Common myeloid progenitor, CD34-positive (primary cell): ENCODE data around the gene S100A4.

Experiments used
- CTCF ChIA-PET: fragments of 350-600 bp; sonication (Branson Sonifier 250); formaldehyde crosslinking; loops from one replicate; lab custom pipeline; 2021; ENCODE audit warnings: antibody characterized with exemption; lab: Charles Lee
- POLR2A ChIA-PET: fragments of 350-600 bp; sonication (Branson Sonifier 250); formaldehyde crosslinking; loops from one replicate; lab custom pipeline; 2021; ENCODE audit warnings: antibody characterized with exemption; lab: Charles Lee
- DNase-seq, 3 donors: peaks; one replicate each; pipeline versions ENCODE4 v3.0.0 to v3.0.0-alpha.2; 2013
- H3K27ac ChIP-seq, 2 experiments: 1 replicate in 1 of 2; 2 replicates in 1 of 2; pipeline ENCODE4 v1.7.0; 2013; ENCODE audit warnings: inconsistent platforms in 2 of 2, low read length in 2 of 2, mild to moderate bottlenecking in 2 of 2, low read depth in 1 of 2, moderate library complexity in 1 of 2; ENCODE audit not compliant: severe bottlenecking in 2 of 2, insufficient read depth in 1 of 2, poor library complexity in 1 of 2
- H3K27me3 ChIP-seq, 5 experiments: replicated peaks in 2 of 5; 1 replicate in 3 of 5; 2 replicates in 2 of 5; pipeline versions ENCODE4 v1.6.1 to v1.7.0; 2013; ENCODE audit warnings: low read length in 4 of 5, mild to moderate bottlenecking in 2 of 5, moderate library complexity in 2 of 5, inconsistent platforms in 1 of 5; ENCODE audit not compliant: insufficient read depth in 5 of 5, control insufficient read depth in 4 of 5
- H3K36me3 ChIP-seq, 4 experiments: 1 replicate in 2 of 4; 2 replicates in 2 of 4; pipeline versions ENCODE4 v1.6.1 to v1.7.0; 2013; ENCODE audit warnings: low read length in 3 of 4, control low read depth in 1 of 4, mild to moderate bottlenecking in 1 of 4; ENCODE audit not compliant: control insufficient read depth in 4 of 4, insufficient read depth in 4 of 4
- H3K4me1 ChIP-seq, 4 experiments: 1 replicate in 3 of 4; 2 replicates in 1 of 4; pipeline versions ENCODE4 v1.6.1 to v1.7.1; 2013; ENCODE audit warnings: low read length in 3 of 4, mild to moderate bottlenecking in 3 of 4, control low read depth in 1 of 4, inconsistent platforms in 1 of 4, moderate library complexity in 1 of 4; ENCODE audit not compliant: control insufficient read depth in 4 of 4, insufficient read depth in 4 of 4; ENCODE audit errors: control extremely low read depth in 1 of 4
- H3K4me3 ChIP-seq, 7 experiments: 1 replicate in 4 of 7; 2 replicates in 3 of 7; pipeline versions ENCODE4 v1.5.1 to v1.7.0; 2013; ENCODE audit warnings: mild to moderate bottlenecking in 7 of 7, low read length in 6 of 7, moderate library complexity in 6 of 7, inconsistent platforms in 2 of 7, low read depth in 2 of 7, control low read depth in 1 of 7; ENCODE audit not compliant: insufficient read depth in 4 of 7, control insufficient read depth in 1 of 7; ENCODE audit errors: extremely low read depth in 1 of 7
- H3K9me3 ChIP-seq, 5 experiments: 1 replicate in 4 of 5; 2 replicates in 1 of 5; pipeline versions ENCODE4 v1.6.1 to v1.7.1; 2013; ENCODE audit warnings: low read length in 4 of 5, mild to moderate bottlenecking in 2 of 5, inconsistent platforms in 1 of 5, low read depth in 1 of 5, moderate library complexity in 1 of 5; ENCODE audit not compliant: control insufficient read depth in 4 of 5, insufficient read depth in 2 of 5; ENCODE audit errors: control extremely low read depth in 1 of 5
- WGBS: methylation state at CpG from one replicate; pipeline ENCODE4 v1.1.5; 2013; ENCODE audit not compliant: insufficient coverage; 5-methylcytosine and 5-hydroxymethylcytosine counted together

The S100A4 gene

GRCh38 chr1:153495536-153495935 lies 50.1 kb downstream of the S100A4 start:
- H3K9me3 ChIP-seq, result no peaks in the 10 kb centered on the region
- no peaks in the 10 kb centered on the region for H3K36me3 ChIP-seq
- CTCF ChIA-PET, result interaction anchor here (1.2 to 12.8 kb wide), 21 partner anchors 8 to 256 kb away, joined by 3 to 199 read pairs (median 6); partner anchors contain the start of genes PGLYRP4 and S100A9
- peaks cover 0 to 16% (median 9%) of the 10 kb centered on the region in 4 experiments for H3K4me1 ChIP-seq
- 69% methylated on average over 3 of the region's 6 CpGs for WGBS
- no peak overlapping the region for H3K4me3 ChIP-seq
- H3K27ac ChIP-seq, result no peak overlapping the region
- H3K27me3 ChIP-seq, result peaks cover 0 to 2% (median 1%) of the 10 kb centered on the region in 5 experiments
- no peak for DNase-seq
- POLR2A ChIA-PET, result interaction anchor here (0.6 kb wide), 1 partner anchor 86 kb away, joined by 3 read pairs; no protein-coding TSS in a partner anchor

- Histone ChIP-seq H3K27me3 (peaks cover 0 to 4% (median 1%) of the 10 kb centered on the region in 5 experiments), H3K4me1 (peaks cover 0 to 19% (median 14%) of the 10 kb centered on the region in 4 experiments), H3K9me3 (no peaks in the 10 kb centered on the region), H3K36me3 (no peaks in the 10 kb centered on the region), H3K4me3 (no peak overlapping the region), H3K27ac (no peak overlapping the region)
- POLR2A ChIA-PET, result interaction anchor here (0.6 to 0.9 kb wide), 2 partner anchors 86 to 142 kb away, joined by 3 read pairs; no protein-coding TSS in a partner anchor
- DNase-seq, result peak; percentile 70 to 82 (median 73)
- CTCF ChIA-PET, result interaction anchor here (0.7 to 12.8 kb wide), 22 partner anchors 9 to 256 kb away, joined by 3 to 199 read pairs (median 5); partner anchors contain the start of genes PGLYRP4 and S100A9
- WGBS, result 77% methylated on average over 4 of the region's 6 CpGs
Observed at GRCh38 chr1:153494976-153495535, 50.5 kb downstream of the S100A4 start.
